GM19043 (cell line): Measurements from ENCODE around the gene LTBP1.
"Not testable (repeated sequence)": the region's sequence is repeated elsewhere in the genome, so short reads cannot be mapped to it uniquely, and the experiment has no call there.

Experiments
- ATAC-seq: cut with Tn5 transposase; IDR thresholded peaks from one replicate; pipeline ENCODE4 v1.9.1; 2021; ENCODE audit warnings: low read depth; ENCODE audit not compliant: unreplicated experiment

LTBP1 gene

DNA sequence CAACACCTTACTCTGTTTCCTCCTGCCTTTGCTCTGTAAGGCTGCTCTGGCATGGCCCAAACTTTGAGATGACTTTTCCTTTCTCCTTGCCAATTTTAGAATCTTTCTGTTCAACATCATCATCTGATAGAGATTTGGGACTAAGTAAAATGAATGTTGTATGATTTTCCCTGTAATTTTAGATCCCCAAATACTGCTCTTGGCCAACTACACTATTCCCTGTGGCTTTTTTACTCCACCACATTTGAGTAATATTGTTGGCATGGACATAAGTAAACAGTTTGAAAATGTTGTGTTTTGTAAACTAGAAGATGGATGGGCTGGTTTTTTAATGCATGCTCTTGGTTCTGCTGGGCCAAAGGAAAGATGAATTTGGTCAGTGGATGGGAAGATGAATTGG, 12.1 kb downstream of the LTBP1 start:
- ATAC-seq: no peak

DNA sequence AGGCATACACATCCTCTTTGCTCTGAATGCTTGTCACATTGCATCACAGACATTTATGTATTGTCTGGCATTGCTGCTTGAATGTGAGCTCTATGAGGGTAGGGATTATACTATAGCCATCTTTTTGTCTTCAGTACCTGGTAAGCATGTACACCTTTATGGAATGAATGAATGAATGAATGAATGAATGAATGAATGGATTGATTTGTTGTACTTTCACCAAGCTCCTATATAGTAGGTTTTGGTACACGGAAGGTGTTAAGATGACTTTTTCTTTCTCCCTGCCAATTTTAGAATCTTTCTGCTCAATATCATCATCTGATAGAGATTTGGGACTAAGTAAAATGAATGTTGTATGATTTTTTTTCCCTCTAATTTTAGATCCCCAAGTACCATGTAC, 13.5 kb downstream of the LTBP1 start:
- no peak for ATAC-seq

DNA sequence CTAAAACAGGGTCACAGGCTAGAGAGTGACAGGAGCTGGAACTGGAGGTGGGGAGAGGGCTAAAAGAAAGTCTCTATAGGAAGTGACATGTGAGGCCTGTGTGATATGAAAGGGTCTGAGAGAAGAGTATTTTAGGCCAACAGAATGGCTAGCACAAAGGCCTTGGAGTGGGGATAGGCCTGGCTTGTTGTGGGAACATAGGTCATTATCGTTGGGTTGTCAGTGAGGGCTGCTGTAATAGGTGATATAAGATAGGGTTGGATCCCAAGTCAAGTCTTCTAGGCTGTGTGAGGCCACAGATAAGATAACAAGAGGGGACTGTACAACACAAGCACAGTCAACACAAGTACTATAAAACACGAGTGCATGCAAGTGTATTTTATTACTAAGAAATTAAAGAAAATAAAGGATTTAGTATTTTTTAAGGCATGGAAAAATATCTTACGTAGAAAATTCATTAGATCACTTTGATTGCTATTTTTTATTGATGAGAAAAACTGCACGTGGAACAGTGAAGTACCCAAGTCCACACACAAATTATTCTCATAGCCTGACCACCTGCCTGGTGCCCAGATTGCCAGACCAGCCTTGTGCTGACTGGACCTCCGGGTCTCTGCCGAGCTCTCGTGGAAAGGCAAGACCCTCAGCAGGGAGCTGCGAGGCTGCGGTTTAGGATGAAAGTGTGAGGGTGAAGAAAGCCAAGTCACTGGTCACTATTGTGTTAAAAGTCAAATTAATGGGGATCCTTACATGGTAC, 14.1 kb downstream of the LTBP1 start:
- ATAC-seq: no peak

DNA sequence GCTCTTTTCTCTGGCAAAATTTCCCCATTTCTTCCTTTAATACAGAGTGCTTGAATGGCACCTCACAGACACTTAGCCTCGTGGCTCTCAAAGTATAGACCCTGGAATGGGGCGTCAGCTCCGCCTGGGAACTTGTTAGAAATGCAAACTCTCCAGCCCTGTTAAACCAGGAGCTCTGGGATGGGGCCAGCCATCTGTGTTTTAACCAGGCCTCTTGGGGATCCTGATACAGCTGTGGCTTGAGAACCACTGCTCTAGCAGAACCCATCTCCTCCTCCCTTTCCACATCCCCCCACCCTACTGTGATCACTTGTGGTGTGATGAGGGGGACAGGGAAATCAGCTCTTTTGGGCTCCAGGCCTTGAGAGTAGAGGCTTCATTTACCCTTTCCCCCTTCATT, 15.9 kb downstream of the LTBP1 start:
- ATAC-seq: no peak

DNA sequence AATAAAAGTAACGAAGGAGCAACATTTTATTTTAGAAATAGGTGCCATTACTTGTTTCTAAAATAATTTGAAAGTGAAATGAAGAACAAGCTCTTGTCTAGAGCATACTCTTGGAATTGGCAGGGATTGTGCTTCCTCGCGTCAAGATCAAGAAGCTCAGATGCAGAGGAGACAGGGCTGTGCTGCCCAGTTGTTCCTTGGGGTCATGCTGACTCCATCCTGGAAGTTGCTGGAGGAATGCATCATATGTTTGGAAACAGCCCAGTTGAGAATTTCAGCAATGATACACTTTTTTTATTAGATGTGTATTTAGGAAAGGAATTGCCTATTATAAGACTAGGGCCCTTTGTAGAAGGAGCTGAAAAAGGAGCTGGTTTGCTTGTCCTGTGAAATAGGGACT, 17.2 kb downstream of the LTBP1 start:
- ATAC-seq: no peak

DNA sequence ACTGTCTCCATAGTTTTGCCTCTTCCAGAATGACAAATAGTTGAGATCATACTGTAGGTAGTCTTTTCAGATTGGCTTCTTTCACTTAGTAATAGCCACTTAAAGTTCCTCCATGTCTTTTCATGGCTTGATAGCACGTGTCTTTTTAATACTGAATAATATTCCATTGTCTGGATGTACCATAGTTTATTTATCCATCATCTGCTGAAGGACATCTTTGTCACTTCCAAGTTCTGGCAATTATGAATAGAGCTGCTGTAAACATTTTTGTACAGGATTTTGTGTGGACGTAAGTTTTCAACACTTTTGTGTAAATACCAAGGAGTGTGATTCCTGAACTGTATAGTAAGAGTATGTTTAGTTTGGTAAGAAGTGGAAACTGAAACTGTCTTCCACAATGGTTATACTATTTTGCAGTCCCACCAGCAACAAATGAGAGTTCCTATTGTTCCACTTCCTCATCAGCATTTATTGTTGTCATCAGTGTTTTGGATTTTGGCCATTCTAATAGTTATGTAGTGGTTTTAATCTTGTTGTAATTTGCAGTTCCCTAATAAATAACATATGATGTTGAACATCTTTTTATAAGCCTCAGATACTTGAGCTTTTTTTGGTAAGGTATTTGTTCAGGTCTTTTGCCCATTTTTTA, 18.9 kb downstream of the LTBP1 start:
- ATAC-seq: no peak

DNA sequence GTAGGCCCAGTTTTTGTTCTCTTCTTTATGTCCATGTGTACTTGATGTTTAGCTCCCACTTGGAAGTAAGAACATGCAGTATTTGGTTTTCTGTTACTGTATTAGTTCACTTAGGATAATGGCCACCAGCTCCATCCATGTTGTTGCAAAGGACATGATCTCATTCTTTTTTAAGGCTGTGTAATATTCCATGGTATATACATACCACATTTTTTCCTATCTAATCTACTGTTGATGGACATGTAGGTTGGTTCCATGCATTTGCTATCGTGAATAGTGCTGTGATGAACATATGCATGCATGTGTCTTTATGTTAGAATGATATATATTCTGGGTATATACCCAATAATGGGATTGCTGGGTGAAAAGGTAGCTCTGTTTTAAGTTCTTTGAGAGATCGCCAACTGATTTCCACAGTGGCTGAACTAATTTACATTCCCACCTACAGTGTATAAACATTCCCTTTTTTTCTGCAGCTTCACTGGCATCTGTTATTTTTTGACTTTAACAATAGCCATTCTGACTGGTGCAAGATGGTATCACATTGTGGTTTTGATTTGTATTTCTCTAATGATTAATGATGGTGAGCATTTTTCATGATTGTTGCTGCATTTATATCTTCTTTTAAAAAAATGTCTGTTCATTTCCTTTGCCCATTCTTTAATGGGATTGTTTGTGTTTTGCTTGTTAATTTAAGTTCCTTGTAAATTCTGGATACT, 22.9 kb downstream of the LTBP1 start:
- no peak for ATAC-seq

DNA sequence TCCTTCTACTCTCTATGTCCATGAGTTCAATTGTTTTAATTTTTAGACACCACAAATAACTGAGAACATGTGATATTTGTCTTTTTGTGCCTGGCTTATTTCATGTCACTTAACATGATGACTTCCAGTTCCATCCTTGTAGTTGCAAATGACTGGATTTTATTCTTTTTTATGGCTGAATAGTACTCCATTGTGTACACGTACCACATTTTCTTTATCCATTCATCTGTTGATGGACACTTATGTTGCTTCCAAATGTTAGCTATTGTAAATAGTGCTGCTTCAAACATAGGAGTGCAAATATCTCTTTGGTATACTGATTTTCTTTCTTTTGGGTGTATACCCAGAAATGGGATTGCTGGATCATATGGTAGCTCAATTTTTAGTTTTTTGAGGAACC, 27.0 kb downstream of the LTBP1 start:
- ATAC-seq: not testable (repeated sequence)

DNA sequence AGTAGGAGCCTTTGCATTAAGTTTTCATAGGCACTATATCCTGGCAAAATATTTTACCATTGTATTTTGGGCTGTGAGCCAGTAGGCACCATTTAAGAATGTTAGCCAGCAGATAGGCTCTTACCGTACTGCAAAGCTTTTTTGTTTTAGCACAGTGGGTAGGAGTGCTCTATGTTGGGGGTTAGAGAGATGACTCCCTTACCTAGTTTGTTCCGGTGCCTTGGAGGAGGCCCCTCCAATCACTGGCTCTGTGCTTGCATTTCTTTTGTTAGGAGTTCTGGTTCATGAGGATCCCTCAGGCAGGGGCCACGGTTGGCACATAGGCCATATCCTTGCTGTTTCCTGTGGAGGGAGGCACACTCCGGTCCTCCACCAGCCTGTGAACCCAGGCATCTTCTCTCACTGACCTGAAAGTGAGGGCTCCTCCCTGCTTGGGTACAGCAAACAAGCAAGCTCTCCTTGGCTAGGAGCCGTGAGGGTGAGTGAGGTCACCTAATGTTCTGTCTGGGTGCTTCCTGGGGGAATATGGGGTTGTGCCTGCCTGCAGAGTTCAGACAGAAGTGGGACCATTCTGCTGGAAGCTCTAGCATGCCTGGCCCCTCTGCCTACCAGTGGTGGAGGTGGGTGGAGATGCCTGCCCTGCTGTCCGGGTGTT, 29.8 kb downstream of the LTBP1 start:
- ATAC-seq: no peak

DNA sequence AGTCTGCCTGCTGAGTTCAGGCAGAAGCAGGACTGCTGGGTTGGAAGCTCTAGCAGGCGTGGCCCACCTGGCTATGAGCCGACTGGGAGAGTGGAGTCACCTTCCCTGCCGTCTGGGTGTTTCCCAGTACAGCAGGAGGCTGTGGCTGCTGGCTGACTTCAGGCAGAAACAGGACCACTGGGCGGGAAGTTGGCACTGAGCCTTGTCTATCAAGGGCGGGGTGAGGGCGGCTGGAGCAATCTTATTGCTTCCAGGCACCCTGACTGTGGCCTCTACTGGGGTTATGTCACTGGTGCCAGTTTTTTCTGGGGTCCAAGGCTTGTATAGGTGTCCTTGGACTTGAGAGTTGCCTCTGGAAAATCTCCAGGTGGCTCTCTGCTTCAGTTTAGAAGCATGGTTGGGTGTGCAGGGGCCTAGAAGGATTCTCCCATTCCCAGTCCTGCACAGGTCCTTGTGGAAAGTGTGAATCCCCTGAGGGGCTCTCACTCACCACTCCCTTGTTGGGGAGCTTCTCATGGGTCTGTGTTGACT, 30.5 kb downstream of the LTBP1 start:
- ATAC-seq: no peak

DNA sequence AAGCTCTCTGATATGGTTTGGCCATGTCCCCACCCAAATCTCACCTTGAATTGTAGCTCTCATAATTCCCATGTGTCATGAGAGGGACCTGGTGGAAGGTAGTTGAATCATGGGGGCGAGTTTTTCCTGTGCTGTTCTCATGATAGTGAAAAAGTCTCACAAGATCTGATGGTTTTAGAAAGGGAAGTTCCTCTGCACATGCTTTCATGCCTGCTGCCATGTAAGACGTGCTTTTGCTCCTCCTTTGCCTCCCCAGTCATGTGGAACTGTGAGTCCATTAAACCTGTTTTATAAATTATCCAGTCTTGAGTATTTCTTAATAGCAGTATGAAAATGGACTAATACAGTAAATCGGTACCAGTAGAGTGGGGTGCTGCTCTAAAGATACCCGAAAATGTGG, 34.9 kb downstream of the LTBP1 start:
- no peak for ATAC-seq

DNA sequence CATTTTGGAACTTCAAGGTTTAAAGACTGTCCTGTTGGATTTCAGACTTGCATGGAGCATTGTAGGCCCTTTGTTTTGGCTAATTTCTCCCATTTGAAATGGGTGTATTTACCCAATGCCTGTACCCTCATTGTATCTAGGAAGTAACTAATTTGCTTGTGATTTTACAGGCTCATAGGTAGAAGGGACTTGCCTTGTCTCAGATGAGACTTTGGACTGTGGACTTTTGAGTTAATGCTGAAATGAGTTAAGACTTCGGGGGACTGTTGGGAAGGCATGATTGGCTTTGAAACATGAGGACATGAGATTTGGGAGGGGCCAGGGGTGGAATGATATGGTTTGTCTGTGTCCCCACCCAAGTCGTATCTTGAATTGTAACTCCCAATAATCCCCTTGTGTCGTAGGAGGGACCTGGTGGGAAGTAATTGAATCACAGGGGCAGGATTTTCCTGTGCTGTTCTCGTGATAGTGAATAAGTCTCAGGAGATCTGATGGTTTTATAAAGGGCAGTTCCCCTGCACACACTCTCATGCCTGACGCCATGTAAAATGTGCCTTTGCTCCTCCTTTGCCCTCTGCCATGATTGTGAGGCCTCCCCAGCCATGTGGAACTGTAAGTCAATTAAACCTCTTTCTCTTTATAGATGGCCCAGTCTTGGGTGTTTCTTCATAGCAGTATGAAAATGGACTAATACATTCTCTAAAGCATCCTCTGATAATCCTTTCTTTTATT, 36.6 kb downstream of the LTBP1 start:
- ATAC-seq: not testable (repeated sequence)

DNA sequence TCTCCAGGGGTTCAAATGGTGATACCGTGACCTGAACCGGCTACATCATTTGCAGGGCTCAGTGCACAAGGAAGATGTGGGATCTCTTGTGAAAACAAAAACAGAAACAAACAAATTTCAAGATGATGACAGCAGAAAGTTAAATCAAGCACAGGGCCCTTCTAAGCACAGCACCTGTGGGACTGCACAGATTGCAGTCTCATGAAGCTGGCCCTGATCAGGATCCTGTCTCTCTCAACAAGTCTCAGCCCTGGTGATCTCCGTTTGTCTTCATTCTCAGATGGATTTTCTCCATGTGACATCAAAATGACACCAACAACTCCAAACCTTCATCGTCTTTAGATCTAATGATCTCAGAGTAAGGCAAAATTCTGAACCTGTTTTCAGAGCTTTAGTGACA, 39.7 kb downstream of the LTBP1 start:
- ATAC-seq: no peak

DNA sequence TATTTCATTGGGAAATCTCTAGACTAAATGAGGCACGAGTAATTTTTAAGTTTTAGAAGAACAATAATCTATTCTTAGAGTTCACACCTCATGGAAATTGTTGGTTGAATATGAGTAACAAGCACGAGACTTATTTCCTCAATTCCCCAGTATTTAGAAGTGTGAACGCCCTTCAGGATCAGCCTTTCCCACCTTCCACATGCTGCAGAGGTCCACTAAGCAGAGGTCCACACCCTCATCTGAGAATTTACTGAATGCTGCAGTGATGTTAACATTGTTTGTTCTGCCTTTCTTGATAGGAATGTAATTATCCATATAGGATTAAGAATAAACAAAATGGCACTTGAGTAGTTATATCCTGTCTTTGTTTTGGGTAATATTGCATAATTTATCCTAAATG, 41.8 kb downstream of the LTBP1 start:
- ATAC-seq: no peak

DNA sequence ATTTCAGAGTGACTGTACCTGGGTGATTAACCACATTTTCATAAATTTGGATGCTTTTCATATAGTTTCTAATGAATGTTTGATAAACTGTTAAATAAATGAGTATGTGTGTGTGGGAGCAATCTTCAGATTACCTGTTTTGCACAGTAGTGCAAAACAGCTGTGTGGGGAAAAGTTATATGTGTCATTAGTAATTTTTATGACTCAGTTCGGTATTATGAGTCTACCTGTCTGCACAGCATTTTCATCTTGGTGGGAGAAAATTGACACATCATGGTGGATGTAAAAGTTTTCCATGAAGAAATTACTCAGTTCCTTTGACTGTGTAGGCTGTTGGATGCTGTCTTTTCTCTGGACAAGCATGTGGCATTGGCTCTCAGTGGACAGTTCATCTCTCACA, 43.8 kb downstream of the LTBP1 start:
- ATAC-seq: no peak

DNA sequence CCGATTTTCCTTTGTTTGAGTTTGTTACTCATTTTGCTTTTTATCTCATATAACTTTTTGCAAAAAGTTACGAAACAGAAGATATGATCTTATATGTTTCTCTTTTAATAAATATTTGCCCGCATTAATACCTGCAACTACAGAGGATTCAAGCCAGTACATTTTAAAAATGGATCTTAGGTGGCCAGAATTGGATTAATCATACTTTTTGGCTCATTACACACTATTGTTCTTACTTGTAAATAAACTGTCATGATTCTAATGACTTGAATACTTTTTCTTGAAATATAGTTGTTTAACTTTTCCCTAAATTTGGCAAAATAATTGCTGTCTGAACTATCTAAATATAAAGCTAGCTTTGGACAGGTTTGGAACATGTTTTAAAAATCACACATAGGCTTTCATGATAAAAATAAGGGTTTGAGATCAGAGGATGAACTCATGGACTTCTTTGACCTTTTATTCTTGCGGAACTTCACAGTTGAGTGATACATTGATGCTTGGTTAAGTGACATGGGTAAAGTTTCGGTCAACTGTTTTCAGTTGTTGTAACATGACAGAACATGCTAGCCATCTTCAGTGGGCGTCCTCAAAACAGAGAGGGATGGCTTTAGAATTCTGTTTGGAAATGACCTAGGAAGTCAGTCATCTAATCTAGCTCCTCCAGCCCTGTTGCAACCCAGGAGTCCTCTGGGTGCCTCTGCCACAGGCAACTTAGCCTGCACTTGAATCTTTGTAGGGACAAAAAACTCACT, 44.5 kb downstream of the LTBP1 start:
- ATAC-seq: no peak

DNA sequence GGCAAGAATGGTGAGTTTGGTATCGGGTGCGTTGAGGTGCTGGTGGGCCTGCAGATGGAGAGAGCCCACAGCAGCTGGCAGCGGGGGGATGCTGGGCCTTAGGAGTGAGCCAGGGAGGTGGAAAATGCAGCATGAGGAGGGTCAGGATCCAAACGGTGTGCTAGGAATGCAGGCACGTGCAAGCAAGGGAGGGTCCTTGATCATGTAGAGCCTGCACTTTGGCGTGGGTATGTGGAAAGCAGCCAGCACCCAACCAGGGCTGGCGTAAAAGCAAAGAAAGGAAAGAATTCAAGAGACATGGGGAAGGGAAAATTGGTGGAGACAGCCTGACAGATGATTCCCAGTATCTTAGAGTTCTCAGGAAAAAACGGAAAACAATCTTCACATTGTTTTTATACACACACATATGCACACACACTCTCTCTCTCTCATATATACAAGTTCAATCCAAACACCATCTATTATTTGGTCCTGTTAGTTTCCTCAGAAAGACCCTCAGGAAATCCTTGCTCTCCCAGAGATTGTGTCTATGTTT, 46.3 kb downstream of the LTBP1 start:
- no peak for ATAC-seq

DNA sequence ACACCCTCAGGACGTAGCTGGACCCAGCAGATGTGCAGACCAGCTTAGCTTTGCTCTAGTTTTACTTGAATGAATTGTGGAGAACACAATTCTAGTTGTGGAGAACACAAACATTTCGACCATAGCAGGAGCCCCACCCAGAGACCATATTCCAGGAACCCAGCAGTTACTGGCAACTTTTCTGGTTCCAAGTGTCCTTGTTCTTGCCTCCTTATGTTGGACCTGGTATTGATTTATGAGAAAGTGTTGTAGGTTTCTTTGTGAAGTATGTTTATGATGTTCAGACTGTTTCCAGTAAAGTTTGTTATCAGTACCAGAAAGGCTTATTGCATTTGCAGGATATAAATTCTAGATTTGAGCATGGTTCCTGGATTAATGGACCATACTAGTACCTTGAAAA, 51.0 kb downstream of the LTBP1 start:
- no peak for ATAC-seq

DNA sequence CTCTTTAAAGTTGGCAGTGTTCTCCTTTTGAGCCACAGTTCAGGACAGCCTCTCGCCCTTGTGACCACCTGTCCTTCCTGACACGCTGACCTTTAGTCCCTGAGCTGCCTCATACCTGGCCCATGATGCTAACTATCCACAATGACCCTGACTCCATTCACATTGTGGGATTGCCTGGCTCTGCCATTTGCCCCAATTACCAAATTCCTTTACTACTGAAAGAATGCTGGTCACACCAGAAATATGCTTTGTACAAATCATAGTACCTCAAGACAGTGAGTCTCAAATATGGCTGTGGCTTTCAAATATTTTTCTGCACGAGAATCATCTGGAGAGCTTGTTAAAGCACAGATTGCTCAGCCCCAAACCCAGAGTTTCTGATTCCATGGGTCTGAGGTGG, 54.2 kb downstream of the LTBP1 start:
- no peak for ATAC-seq
